SHP77 (cell line): Measurements from ENCODE around the gene ZNF227.
"Not testable (repeated sequence)": the region's sequence is repeated elsewhere in the genome, so short reads cannot be mapped to it uniquely, and the experiment has no call there.

Source experiments
- DNase-seq, 2 experiments: peaks; one replicate each; lab custom pipeline; 2025; lab: John Stamatoyannopoulos, UW

Gene ZNF227

DNA sequence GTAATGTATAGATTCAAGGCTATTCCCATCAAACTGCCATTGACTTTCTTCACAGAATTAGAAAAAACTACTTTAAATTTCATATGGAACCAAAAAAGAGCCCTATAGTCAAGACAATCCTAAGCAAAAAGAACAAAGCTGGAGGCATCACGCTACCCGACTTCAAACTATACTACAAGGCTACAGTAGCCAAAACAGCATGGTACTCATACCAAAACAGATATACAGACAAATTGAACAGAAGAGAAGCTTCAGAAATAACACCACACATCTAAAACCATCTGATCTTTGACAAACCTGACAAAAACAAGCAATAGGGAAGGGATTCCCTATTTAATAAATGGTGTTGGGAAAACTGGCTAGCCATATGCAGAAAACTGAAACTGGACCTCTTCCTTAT is 40.0 kb downstream of the ZNF227 start:
- DNase-seq: not testable (repeated sequence)

DNA sequence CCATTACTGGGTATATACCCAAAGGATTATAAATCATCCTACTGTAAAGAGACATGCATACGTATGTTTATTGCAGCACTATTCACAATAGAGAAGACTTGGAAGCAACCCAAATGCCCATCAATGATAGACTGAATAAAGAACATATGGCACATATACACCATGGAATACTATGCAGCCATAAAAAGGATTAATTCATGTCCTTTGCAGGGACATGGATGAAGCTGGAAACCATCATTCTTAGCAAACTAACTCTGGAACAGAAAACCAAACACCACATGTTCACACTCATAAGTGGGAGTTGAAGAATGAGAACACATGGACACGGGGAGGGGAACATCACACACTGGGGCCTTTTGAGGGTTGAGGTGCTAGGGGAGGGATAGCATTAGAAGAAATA is 41.1 kb downstream of the ZNF227 start:
- not testable (repeated sequence) for DNase-seq

DNA sequence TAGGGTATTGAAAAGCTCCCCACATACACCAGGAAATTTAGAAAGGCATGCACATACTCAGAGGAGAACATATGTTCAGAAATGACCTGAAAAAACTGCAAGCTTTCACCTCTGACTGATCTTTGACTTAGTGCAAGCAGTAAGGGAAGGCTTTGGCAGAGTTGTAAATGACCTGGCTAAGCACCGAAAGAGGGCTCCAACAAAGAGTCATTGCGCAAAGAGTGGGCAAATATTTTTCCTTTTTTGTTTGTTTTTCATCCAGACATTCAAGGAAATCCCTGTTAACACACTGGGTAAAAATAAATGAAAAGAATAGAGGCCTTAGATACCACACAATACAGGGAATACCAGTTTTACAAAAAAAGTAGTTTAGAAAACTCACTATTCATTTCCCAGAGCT is 42.2 kb downstream of the ZNF227 start:
- DNase-seq: no peak

DNA sequence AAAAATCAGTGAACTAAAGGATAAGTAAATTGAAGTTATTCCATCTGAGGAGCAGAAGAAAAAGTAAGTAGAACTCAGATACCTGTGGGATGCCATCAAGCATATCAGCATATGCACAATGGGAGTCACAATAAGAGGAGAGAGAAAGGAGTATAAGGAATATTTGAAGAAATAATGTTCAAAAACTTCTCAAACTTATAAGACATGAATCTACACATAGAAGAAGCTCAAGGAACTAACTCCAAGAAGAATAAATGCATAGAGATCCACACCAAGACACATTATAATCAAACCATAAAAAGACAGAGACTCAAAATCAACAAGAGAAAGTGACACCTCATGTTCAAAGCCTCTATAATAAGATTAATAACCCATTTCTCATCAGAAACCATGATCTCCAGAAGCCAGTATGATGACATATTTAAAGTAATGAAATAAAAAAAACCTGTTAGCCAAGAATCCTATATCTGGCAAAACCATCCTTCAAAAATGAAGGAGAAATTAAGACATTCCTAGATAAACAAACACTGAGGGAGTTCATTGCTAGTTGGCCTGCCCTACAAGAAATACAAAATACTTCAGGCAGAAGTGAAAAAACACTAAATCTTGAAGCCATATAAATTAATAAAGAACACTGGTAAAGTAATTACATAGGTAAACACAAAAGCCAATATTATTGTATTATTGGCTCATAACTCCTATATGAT is 43.5 kb downstream of the ZNF227 start:
- no peak for DNase-seq

DNA sequence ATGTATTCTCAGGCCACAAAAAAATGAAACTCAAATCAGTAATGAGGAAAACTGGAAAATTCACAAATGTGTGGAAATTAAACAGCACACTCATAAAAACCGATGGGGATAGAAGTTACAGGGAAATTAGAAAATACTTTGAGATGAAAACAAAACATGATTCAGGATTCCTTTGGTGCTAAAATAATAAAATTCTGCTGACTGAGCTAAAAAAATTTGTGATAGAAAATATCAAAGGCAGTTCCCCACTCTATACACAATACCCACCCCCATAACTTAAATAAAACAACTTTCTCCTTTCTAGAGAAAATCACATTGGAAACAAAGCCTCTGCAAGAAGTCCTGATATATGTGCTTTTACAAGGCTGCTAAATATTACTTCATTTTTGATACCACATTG is 45.8 kb downstream of the ZNF227 start:
- DNase-seq: no peak

DNA sequence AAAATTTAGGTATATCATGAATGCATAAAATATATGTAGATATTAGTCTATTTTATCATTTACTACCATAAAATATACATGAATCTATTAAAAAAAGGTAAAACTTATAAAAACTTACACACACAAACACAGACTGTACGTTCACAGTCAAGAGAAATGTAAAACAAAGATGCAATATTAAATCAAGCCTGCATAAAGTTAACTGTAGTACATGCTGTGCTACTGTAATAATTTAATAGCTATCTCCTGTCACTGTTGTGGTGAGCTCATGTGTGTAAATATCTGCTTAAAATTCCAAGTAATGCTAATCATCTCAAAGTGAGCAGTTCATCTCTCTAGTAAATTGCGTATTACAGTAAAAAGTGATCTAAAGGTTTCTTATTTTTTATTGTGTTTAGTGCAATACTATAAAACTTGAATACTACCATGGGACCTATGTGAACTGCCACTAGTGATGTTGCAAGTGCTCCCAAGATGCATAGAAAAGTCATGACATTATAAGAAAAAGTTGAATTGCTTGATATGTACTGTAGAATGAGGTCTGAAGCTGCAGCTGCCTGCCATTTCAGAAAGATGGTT is 46.6 kb downstream of the ZNF227 start:
- DNase-seq: no peak

DNA sequence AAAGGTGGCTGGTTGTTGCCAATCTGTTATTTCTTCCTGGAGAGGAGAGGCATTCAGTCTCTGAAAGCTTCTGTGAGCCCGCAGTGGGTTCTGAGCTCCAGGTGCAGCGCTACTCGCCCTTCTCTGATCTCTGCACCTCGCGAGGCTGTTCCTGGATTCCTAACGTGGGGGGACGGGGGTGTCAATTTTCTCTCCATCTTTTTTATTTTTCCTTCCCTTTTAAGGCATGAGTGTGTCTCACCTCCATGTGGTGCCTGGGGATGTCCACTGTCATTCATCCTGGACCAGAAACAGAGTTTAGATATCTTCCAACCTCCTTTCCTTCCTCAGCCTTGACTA is 48.0 kb downstream of the ZNF227 start:
- DNase-seq: no peak

DNA sequence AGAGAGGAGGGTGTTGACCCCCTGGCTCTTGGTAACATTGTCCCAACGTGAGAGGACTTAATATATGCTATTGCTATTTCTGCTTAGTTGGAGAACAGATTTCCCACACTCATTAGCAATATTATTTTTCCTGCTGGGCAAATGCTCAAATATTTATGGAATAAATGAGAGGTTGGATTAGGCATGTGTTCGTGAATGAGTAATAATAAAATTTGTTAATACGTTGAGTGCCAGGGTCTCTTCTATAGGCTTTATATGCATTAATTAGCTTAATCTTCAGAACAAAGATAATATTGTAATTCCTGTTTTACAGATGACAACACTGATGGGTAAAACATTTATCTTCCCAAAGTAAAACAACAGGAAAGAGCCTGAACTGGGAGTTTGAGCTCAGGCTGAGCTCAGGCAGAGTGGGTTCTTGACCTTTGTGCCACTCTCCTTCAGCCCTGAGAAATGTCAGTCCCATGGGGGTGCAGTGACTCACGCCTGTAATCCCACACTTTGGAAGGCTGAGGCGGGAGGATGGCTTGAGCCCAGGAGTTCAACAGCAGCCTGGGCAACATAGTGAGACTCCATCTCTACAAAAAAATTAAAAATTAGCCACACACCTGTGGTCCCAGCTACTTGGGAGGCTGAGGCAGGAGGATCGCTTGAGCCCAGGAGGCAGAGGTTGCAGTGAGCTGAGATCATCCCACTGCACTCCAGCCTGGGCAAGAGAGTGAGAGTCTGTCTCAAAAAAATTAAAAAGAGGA is 48.5 kb downstream of the ZNF227 start:
- no peak for DNase-seq

DNA sequence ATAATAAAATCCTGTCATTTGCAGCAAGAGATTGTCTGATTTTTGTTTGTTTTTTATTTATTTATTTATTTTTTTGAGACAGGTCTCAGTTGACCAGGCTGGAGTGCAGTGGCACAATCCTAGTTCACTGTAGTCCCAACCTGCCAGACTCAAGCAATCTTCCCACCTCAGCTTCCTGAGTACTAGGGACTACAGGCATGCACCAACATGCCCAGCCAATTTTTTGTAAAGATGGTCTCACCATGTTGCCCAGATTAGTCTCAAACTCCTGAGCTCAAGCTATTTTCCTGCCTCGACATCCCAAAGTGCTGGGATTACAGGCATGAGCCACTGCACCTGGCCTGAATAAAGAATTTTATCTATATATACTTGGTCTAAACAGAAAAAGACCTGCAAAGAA is 65.0 kb downstream of the ZNF227 start:
- no peak for DNase-seq

DNA sequence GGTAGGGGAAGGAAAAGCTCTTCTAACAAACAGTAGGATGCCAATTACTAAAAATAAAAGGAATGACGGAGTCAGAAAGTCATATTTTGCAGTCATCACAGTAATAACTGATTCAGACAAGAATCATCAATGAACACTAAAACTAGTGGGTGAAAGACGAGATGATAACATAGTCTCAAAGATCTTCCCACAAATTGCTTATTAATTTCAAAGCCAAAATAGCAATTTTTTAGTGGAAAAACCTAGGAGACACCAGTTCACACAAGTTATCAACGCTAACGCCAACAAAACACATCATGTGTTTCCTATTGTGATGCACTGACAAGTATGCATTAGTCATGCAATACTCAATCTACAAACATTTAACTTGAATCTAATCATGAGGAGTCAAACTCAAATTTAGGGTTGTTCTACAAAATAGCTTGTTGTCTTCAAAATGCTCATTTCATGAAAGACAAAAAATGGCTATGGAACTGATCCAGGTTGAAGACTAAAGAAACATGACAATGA is 65.9 kb downstream of the ZNF227 start:
- DNase-seq: no peak

DNA sequence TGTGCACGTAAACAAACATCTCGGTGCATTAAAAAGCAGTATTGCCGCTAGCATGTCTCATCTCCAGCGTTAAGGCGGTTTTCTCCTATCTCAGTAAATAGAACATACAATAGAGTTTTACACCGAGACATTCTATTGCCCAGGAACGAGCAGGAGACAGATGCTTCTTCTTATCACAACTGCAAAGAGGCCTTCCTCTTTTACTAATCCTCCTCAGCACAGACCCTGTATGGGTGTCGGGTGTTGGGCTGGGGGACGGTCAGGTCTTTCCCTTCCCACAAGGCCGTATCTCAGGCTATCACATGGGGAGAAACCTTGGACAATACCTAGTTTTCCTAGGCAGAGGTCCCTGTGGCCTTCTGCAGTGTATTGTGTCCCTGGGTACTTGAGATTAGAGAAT is 68.6 kb downstream of the ZNF227 start:
- DNase-seq: no peak

DNA sequence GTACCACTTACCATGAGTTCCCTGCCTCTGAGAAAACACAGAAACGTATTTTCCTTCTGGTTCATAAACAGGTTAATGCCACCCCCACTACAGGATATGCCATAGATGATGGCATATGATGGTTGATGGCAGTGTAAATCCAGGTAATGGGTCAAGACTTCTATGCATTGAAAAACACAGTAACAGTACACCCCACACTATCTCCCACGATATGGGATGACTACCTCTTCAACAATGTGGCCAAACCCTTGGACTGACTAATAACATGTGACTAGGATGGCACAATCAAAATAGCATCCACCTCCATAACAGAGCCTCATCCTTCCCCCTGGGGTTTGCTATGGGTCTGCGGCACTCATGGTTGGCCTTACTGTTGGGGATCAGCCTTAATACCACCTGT is 70.5 kb downstream of the ZNF227 start:
- DNase-seq: no peak

DNA sequence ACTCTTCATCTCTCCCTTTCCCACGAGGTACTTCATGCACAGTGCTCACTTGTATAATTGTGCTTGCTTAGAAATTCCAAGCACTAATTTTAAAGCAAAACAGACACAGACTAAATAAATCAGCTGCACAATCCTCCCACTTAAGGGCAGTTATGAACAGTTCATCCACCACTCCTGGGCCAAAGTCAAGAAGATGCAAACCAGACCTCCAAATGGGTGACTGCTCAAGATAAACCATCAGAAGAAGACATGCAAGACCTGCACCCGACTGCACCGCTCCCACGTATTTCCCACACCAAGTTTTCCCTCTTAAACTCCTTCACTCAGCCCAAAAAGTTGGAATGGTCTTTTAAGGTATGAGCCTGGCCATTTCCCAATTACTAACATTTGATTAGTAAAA is 72.6 kb downstream of the ZNF227 start:
- no peak for DNase-seq
